ENCODE results near the gene SRD5A1. TPM values are rescaled to one million over a fixed set of nuclear protein-coding genes. Genes with fewer than 3 reads are reported as not detected.

The SRD5A1 gene
- total RNA-seq, 4 donors from 2014 or later, result 2.2 to 5.6 (median 3.4) TPM

GRCh38 chr5:6702633-6703032 lies 69.4 kb downstream of the SRD5A1 start:
- TF ChIP-seq POLR2AphosphoS5 (IDR thresholded peaks at IDR 0.05) (no peak), EP300 (IDR thresholded peaks at IDR 0.05) (no peak), POLR2A (IDR thresholded peaks at IDR 0.05) (no peak)
- TF ChIP-seq, protein P1, sequence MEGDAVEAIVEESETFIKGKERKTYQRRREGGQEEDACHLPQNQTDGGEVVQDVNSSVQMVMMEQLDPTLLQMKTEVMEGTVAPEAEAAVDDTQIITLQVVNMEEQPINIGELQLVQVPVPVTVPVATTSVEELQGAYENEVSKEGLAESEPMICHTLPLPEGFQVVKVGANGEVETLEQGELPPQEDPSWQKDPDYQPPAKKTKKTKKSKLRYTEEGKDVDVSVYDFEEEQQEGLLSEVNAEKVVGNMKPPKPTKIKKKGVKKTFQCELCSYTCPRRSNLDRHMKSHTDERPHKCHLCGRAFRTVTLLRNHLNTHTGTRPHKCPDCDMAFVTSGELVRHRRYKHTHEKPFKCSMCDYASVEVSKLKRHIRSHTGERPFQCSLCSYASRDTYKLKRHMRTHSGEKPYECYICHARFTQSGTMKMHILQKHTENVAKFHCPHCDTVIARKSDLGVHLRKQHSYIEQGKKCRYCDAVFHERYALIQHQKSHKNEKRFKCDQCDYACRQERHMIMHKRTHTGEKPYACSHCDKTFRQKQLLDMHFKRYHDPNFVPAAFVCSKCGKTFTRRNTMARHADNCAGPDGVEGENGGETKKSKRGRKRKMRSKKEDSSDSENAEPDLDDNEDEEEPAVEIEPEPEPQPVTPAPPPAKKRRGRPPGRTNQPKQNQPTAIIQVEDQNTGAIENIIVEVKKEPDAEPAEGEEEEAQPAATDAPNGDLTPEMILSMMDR (IDR thresholded peaks at IDR 0.05), result no peak
- Histone ChIP-seq H3K27me3 (no peaks in the 10 kb centered on the region), H3K36me3 (no peaks in the 10 kb centered on the region), H3K4me3 (no peak overlapping the region), H3K4me1 (peaks cover 10 to 44% (median 14%) of the 10 kb centered on the region in 3 donors), H3K27ac (peak overlapping the region in 1 of 4 donors; percentile 7), H3K9me3 (no peaks in the 10 kb centered on the region)
- ATAC-seq, result no peak
- WGBS, 2 donors (ENCODE audit: low coverage in 1 of 2), result 91 to 98% methylated on average over 5 to 6 of the region's 6 CpGs

- no peak for ATAC-seq
Measured at GRCh38 chr5:6703806-6704205, 70.6 kb downstream of the SRD5A1 start.

DNA sequence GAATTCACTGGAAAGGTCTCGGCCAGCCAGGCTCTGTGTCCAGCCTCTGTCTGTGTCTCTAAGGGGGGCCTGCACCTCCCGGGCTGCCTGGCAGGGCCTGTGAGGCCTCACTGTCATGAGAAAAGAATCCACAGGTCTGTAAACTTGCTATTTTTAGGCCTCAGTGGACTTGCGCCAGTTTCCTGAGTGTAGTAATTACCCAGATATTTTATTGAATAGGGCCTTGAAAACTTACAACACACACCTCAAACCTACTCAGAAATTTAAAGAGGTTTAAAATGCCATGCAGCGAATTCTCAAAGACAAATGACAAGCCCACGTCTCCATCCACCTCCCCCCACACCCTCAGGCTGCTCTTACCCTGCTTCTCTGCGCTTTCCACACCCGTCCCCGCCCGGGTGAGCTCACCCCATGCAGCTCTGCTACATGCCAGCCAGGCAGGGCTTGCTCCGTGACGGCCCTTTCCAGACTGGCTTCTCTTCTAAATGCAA lies 71.2 kb downstream of the SRD5A1 start:
- peaks cover 10 to 44% (median 14%) of the 10 kb centered on the region in 3 donors for H3K4me1 ChIP-seq
- WGBS, 2 donors (ENCODE audit: low coverage in 1 of 2), result 11 to 20% methylated on average over 6 to 10 of the region's 11 CpGs
- no peaks in the 10 kb centered on the region for H3K36me3 ChIP-seq
- TF ChIP-seq, protein P1 (IDR thresholded peaks at IDR 0.05), result no peak
- TF ChIP-seq POLR2AphosphoS5 (IDR thresholded peaks at IDR 0.05) (peak; percentile 82), POLR2A (IDR thresholded peaks at IDR 0.05) (no peak), EP300 (IDR thresholded peaks at IDR 0.05) (no peak)
- no peaks in the 10 kb centered on the region for H3K9me3 ChIP-seq
- no peak overlapping the region for H3K4me3 ChIP-seq
- peak; percentile 95 for ATAC-seq
- H3K27me3 ChIP-seq, result no peaks in the 10 kb centered on the region
- peak overlapping the region; percentile 84 to 91 (median 86) for H3K27ac ChIP-seq

More at GRCh38 chr5:6703806-6704205, 70.6 kb downstream of the SRD5A1 start:
- Histone ChIP-seq H3K27ac (peak overlapping the region; percentile 84 to 91 (median 86)), H3K9me3 (no peaks in the 10 kb centered on the region), H3K27me3 (no peaks in the 10 kb centered on the region), H3K36me3 (no peaks in the 10 kb centered on the region), H3K4me1 (peaks cover 10 to 44% (median 14%) of the 10 kb centered on the region in 3 donors), H3K4me3 (no peak overlapping the region)
- 13 to 57% methylated on average over 4 to 6 of the region's 6 CpGs for WGBS, 2 donors (ENCODE audit: low coverage in 1 of 2)
- no peak for TF ChIP-seq EP300 (IDR thresholded peaks at IDR 0.05)

GRCh38 chr5:6705088-6705487 lies 71.8 kb downstream of the SRD5A1 start:
- 67 to 80% methylated on average over 4 to 5 of the region's 6 CpGs for WGBS, 2 donors (ENCODE audit: low coverage in 1 of 2)
- Histone ChIP-seq H3K9me3 (no peaks in the 10 kb centered on the region), H3K27me3 (no peaks in the 10 kb centered on the region), H3K4me3 (no peak overlapping the region), H3K36me3 (no peaks in the 10 kb centered on the region), H3K27ac (peak overlapping the region; percentile 84 to 91 (median 86)), H3K4me1 (peaks cover 10 to 39% (median 14%) of the 10 kb centered on the region in 3 donors)
- no peak for TF ChIP-seq POLR2A (IDR thresholded peaks at IDR 0.05)
- TF ChIP-seq POLR2AphosphoS5 (IDR thresholded peaks at IDR 0.05), result no peak
- TF ChIP-seq, protein P1 (IDR thresholded peaks at IDR 0.05), result no peak
- no peak for TF ChIP-seq EP300 (IDR thresholded peaks at IDR 0.05)
- no peak for ATAC-seq

DNA sequence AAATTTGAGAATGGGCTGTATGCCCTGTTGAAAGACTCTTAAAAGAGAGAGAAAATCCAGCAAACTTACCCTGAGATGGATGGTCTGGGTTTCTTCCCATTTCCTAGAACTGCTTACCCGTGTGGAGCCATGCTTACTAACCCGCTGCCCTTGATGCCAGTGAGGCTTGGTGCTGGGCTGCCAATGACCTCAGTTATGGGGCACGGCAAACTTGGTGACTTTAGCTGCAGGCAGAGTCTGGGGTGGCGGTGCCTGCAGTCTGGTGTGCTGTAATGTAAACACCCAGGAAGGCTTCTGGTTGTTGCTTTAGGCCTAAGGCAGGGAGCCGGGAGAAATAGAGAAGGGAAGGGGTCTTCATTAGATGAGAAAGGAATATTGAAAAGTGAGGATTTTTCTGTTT lies 72.7 kb downstream of the SRD5A1 start:
- Histone ChIP-seq H3K4me1 (peaks cover 10 to 34% (median 14%) of the 10 kb centered on the region in 3 donors), H3K9me3 (no peaks in the 10 kb centered on the region), H3K4me3 (no peak overlapping the region), H3K36me3 (no peaks in the 10 kb centered on the region), H3K27ac (peak overlapping the region in 3 of 4 donors; percentile 84 to 91 (median 86)), H3K27me3 (no peaks in the 10 kb centered on the region)
- ATAC-seq, result no peak
- WGBS, 2 donors (ENCODE audit: low coverage in 1 of 2), result 68 to 79% methylated on average over 3 to 4 of the region's 5 CpGs
- no peak for TF ChIP-seq EP300 (IDR thresholded peaks at IDR 0.05)
- TF ChIP-seq, protein P1 (IDR thresholded peaks at IDR 0.05), result no peak
- TF ChIP-seq POLR2A (IDR thresholded peaks at IDR 0.05), result no peak
- TF ChIP-seq POLR2AphosphoS5 (IDR thresholded peaks at IDR 0.05), result no peak

Measured in gastroesophageal sphincter (tissue), 4 donors.